Cardiac muscle cell (in vitro differentiated cells and primary cell): ENCODE data around the gene HAT1. TPM values are rescaled to one million over a fixed set of nuclear protein-coding genes. Genes with fewer than 3 reads are reported as not detected.

Source experiments
- DNase-seq, 2 donors: peaks; one replicate each; pipeline versions ENCODE4 v3.0.0 to v3.0.0-alpha.2; 2010 to 2017; ENCODE audit warnings: low read depth in 1 of 2, low spot score in 1 of 2
- H3K27ac ChIP-seq: fragments of 200-600 bp; sonication (generic); 2 replicates; pipeline ENCODE4 v1.5.1; 2016
- H3K27me3 ChIP-seq: fragments of 200-600 bp; sonication (generic); 2 replicates; pipeline ENCODE4 v1.6.0; 2016; ENCODE audit warnings: control low read depth
- H3K36me3 ChIP-seq: fragments of 200-600 bp; sonication (generic); 2 replicates; pipeline ENCODE4 v1.5.1; 2016; ENCODE audit warnings: control low read depth
- H3K4me1 ChIP-seq: fragments of 200-600 bp; sonication (generic); 2 replicates; pipeline ENCODE4 v1.8.1; 2017; ENCODE audit warnings: low read depth, mild to moderate bottlenecking, mixed run types
- H3K4me3 ChIP-seq: fragments of 200-600 bp; sonication (generic); 2 replicates; pipeline ENCODE4 v1.5.1; 2016; ENCODE audit warnings: mild to moderate bottlenecking
- H3K9me3 ChIP-seq: fragments of 200-600 bp; sonication (generic); 2 replicates; pipeline ENCODE4 v1.5.1; 2017; ENCODE audit warnings: low read depth, mild to moderate bottlenecking, control low read depth
- polyA plus RNA-seq: library from polyadenylated mRNA; unstranded; fragments of >200 nt; fragmentation: Nextera tagmentation; extraction: Ambion mirVana; gene quantifications from 2 replicates; pipeline ENCODE4 v1.2.1, GENCODE V29; 2016
- total RNA-seq: library from RNA; depleted of rRNA; stranded (reverse); fragments of >200 nt; gene quantifications from 2 replicates; pipeline ENCODE4 v1.2.3, GENCODE V29; 2016
- TF ChIP-seq, protein P1 (sequence below): IDR thresholded peaks from 2 replicates; pipeline ENCODE4 v1.5.1; 2012; ENCODE audit warnings: low read depth, mild to moderate bottlenecking, low read length

Gene HAT1
- total and polyA plus RNA-seq, 2 experiments from 2014 or later: 30.7 to 84.0 TPM

DNA sequence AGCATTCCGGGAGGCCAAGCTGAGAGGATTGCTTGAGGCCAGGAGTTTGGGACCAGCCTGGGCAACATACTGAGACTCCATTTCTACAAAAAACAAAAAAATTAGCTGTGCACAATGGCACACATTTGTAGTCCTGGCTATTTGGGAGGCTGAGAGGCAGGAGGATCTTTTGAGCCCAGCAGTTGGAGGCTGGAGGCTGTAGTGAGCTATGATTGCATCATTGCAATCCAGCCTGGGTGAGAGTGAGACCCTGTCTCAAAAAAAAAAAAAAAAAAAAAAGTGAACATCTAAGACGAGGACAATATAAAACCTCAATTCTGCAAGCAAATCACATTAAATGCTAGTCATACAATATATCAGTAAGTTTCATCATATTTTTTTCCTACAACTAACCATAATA is 2.8 kb upstream of the HAT1 start:
- DNase-seq: no peak
- Histone ChIP-seq H3K4me1 (peaks cover 11% of the 10 kb centered on the region), H3K27ac (no peak overlapping the region), H3K9me3 (no peaks in the 10 kb centered on the region), H3K4me3 (no peak overlapping the region), H3K27me3 (no peaks in the 10 kb centered on the region), H3K36me3 (no peaks in the 10 kb centered on the region)
- TF ChIP-seq, protein P1, sequence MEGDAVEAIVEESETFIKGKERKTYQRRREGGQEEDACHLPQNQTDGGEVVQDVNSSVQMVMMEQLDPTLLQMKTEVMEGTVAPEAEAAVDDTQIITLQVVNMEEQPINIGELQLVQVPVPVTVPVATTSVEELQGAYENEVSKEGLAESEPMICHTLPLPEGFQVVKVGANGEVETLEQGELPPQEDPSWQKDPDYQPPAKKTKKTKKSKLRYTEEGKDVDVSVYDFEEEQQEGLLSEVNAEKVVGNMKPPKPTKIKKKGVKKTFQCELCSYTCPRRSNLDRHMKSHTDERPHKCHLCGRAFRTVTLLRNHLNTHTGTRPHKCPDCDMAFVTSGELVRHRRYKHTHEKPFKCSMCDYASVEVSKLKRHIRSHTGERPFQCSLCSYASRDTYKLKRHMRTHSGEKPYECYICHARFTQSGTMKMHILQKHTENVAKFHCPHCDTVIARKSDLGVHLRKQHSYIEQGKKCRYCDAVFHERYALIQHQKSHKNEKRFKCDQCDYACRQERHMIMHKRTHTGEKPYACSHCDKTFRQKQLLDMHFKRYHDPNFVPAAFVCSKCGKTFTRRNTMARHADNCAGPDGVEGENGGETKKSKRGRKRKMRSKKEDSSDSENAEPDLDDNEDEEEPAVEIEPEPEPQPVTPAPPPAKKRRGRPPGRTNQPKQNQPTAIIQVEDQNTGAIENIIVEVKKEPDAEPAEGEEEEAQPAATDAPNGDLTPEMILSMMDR: no peak

GRCh38 chr2:171921970-171922229 is 361 bp upstream of the HAT1 start:
- TF ChIP-seq, protein P1: no peak
- Histone ChIP-seq H3K9me3 (no peaks in the 10 kb centered on the region), H3K27ac (peak overlapping the region; percentile 81), H3K27me3 (no peaks in the 10 kb centered on the region), H3K4me1 (peaks cover 11% of the 10 kb centered on the region), H3K4me3 (peak overlapping the region; percentile 68), H3K36me3 (no peaks in the 10 kb centered on the region)
- no peak for DNase-seq

DNA sequence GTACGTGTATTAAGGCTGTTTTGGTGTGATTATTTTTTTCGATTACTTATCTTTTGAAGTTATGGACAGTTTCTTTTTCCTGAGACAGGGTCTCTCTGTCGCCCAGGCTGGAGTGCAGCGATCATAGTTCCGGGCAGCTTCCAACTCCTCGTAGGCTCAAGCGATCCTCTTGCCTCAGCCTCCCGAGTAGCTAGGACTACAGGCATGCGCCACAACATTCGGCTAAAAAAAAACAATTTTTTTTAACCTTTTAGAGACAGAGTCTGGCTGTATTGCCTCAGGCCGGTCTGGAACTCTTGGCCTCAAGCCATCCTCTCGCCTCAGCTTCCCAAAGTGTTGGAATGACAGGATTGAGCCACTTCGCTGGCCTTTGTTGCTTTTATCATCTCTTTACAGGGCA is 945 bp downstream of the HAT1 start:
- Histone ChIP-seq H3K36me3 (no peaks in the 10 kb centered on the region), H3K9me3 (no peaks in the 10 kb centered on the region), H3K4me1 (peaks cover 11% of the 10 kb centered on the region), H3K27ac (peak overlapping the region; percentile 84), H3K4me3 (peak overlapping the region; percentile 68), H3K27me3 (no peaks in the 10 kb centered on the region)
- peak in 1 of 2 donors; percentile 72 for DNase-seq
- TF ChIP-seq, protein P1: no peak

DNA sequence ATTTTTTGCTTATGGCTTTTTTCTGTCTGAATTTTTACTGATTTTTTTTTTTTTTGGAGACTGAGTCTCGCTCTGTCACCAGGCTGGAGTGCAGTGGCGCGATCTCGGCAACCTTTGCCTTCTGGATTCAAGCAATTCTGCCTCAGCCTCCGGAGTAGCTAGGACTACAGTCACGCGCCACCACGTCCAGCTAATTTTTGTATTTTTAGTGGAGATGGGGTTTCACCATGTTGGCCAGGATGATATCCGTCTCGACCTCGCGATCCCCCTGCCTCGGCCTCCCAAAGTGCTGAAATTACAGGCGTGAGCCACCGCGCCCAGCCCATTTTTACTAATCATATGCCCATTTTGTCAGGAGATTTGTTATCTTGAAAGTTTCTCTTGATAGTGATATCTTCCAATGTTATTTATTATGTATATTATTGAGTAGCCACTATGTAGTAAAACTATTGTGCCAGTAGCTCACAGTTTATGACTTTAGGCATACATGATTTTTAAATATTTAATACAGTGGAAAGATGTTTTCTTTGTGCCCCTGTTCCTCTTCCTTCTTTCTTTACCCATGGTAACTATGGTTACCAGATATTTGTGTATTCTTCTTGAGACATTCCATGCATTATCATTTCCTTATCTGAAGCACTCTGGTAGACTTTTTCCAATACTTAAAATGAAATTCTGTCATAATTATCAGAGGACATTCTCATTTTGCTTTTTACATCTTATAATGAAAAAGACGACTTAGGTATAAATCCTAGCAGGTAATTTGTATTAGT is 2.1 kb downstream of the HAT1 start:
- H3K27ac ChIP-seq: no peak overlapping the region
- H3K4me3 ChIP-seq: no peak overlapping the region
- H3K27me3 ChIP-seq: no peaks in the 10 kb centered on the region
- no peaks in the 10 kb centered on the region for H3K9me3 ChIP-seq
- H3K36me3 ChIP-seq: no peaks in the 10 kb centered on the region
- DNase-seq: peak in 1 of 2 donors; percentile 20
- TF ChIP-seq, protein P1: no peak
- peaks cover 11% of the 10 kb centered on the region for H3K4me1 ChIP-seq

DNA sequence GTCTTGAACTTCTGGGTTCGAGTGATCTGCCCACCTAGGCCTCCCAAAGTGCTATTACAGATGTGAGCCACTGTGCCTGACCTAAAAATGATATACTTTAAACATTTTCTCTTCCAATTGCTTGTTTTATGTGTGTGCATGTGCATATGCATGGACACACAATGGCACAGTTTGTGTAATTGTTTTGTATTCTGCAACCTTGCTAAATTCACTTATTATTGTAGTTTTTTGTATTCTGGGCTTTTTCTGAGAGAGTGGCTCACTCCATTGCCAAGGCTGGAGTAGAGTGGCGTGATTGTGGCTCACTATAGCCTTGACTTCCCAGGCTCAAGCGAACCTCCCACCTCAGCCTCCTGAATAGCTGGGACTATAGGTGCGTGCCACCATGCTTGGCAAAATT is 8.1 kb downstream of the HAT1 start:
- DNase-seq: no peak
- Histone ChIP-seq H3K4me3 (no peak overlapping the region), H3K27ac (no peak overlapping the region), H3K9me3 (no peaks in the 10 kb centered on the region), H3K4me1 (no peaks in the 10 kb centered on the region), H3K27me3 (no peaks in the 10 kb centered on the region), H3K36me3 (no peaks in the 10 kb centered on the region)
- TF ChIP-seq, protein P1: no peak
